HG03060 (cell line): ENCODE results near the gene CCT2.
"Not testable (repeated sequence)": the region's sequence is repeated elsewhere in the genome, so short reads cannot be mapped to it uniquely, and the experiment has no call there.

ENCODE experiments used
- ATAC-seq: cut with Tn5 transposase; IDR thresholded peaks from one replicate; pipeline ENCODE4 v1.9.1; 2021; ENCODE audit warnings: low read depth, moderate number of reproducible peaks; ENCODE audit not compliant: unreplicated experiment

Gene CCT2

GRCh38 chr12:69583203-69583602, 2.1 kb upstream of the CCT2 start:
- ATAC-seq = no peak

- no peak for ATAC-seq
Measured at GRCh38 chr12:69588527-69588926, 3.3 kb downstream of the CCT2 start.

GRCh38 chr12:69589082-69589481, 3.8 kb downstream of the CCT2 start:
- no peak for ATAC-seq

- ATAC-seq = no peak
Measured at GRCh38 chr12:69595689-69596088, 10.4 kb downstream of the CCT2 start.

- ATAC-seq = no peak
Measured at GRCh38 chr12:69598174-69598753, 13.0 kb downstream of the CCT2 start.

- ATAC-seq = no peak
Measured at GRCh38 chr12:69600804-69601203, 15.5 kb downstream of the CCT2 start.

- no peak for ATAC-seq
Measured at GRCh38 chr12:69601962-69602685, 16.9 kb downstream of the CCT2 start.

GRCh38 chr12:69602954-69603353, 17.7 kb downstream of the CCT2 start:
- no peak for ATAC-seq

- not testable (repeated sequence) for ATAC-seq
Measured at GRCh38 chr12:69603556-69603955, 18.3 kb downstream of the CCT2 start.

GRCh38 chr12:69604275-69604674, 19.0 kb downstream of the CCT2 start:
- ATAC-seq = not testable (repeated sequence)

GRCh38 chr12:69608114-69608513, 22.9 kb downstream of the CCT2 start:
- ATAC-seq = no peak

- ATAC-seq = no peak
Measured at GRCh38 chr12:69610126-69610525, 24.9 kb downstream of the CCT2 start.

GRCh38 chr12:69610729-69611128, 25.5 kb downstream of the CCT2 start, which contains the start of gene LRRC10:
LRRC10 (minus strand) TSS chr12:69610907; CDS start chr12:69610838, 69 bp downstream.
- ATAC-seq = no peak

GRCh38 chr12:69613351-69613750, 28.1 kb downstream of the CCT2 start:
- ATAC-seq = no peak

- ATAC-seq = no peak
Measured at GRCh38 chr12:69616025-69616424, 30.8 kb downstream of the CCT2 start.

GRCh38 chr12:69619050-69619449, 33.8 kb downstream of the CCT2 start:
- no peak for ATAC-seq

- no peak for ATAC-seq
Measured at GRCh38 chr12:69620077-69620476, 34.8 kb downstream of the CCT2 start.

GRCh38 chr12:69620921-69621320, 35.7 kb downstream of the CCT2 start:
- no peak for ATAC-seq

GRCh38 chr12:69621551-69621950, 36.3 kb downstream of the CCT2 start:
- ATAC-seq = no peak

- no peak for ATAC-seq
Measured at GRCh38 chr12:69623970-69624369, 38.7 kb downstream of the CCT2 start.

- no peak for ATAC-seq
Measured at GRCh38 chr12:69627501-69627900, 42.2 kb downstream of the CCT2 start.

- no peak for ATAC-seq
Measured at GRCh38 chr12:69630191-69630590, 44.9 kb downstream of the CCT2 start.
